ENCODE results near the gene MYRIP. TPM values are rescaled to one million over a fixed set of nuclear protein-coding genes. Genes with fewer than 3 reads are reported as not detected.

The MYRIP gene
- total and polyA plus RNA-seq, 12 donors = 0.24 to 4.8 (median 1.4) TPM

DNA sequence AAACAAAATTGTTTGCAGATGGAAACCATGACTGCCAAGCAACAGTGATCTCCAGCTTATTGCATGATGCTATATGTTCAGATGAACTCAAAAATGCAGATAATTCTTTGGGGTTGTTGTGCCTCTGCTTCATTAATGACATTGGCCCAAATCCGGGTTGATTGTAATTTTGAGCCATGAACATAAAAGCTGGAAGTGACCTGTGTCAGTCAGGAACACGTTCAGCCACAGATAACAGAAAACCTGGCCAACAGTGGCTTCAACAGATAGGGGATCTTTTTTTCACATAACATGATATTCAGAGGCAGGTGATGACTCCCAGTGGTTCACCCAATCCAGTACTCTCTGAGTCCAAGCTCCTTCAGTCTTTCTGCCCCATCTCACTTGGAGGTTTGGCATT, 423.2 kb downstream of the MYRIP start:
- no peaks in the 10 kb centered on the region for H3K36me3 ChIP-seq (replicated peaks in 1 of 2)
- H3K9me3 ChIP-seq (replicated peaks in 1 of 3) = no peaks in the 10 kb centered on the region
- H3K27ac ChIP-seq = no peak overlapping the region
- TF ChIP-seq, protein P1, sequence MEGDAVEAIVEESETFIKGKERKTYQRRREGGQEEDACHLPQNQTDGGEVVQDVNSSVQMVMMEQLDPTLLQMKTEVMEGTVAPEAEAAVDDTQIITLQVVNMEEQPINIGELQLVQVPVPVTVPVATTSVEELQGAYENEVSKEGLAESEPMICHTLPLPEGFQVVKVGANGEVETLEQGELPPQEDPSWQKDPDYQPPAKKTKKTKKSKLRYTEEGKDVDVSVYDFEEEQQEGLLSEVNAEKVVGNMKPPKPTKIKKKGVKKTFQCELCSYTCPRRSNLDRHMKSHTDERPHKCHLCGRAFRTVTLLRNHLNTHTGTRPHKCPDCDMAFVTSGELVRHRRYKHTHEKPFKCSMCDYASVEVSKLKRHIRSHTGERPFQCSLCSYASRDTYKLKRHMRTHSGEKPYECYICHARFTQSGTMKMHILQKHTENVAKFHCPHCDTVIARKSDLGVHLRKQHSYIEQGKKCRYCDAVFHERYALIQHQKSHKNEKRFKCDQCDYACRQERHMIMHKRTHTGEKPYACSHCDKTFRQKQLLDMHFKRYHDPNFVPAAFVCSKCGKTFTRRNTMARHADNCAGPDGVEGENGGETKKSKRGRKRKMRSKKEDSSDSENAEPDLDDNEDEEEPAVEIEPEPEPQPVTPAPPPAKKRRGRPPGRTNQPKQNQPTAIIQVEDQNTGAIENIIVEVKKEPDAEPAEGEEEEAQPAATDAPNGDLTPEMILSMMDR (IDR thresholded peaks at IDR 0.05) = no peak
- TF ChIP-seq POLR2A (IDR thresholded peaks at IDR 0.05) = no peak
- DNase-seq = no peak
- no peaks in the 10 kb centered on the region for H3K4me1 ChIP-seq (replicated peaks in 1 of 2)
- 77 to 100% (median 88%) methylated on average over 2 of the region's 2 CpGs for WGBS, 4 donors
- no peaks in the 10 kb centered on the region for H3K27me3 ChIP-seq
- H3K4me3 ChIP-seq = no peak overlapping the region
- intact Hi-C loops (cut with DNase I) = no loop called here

DNA sequence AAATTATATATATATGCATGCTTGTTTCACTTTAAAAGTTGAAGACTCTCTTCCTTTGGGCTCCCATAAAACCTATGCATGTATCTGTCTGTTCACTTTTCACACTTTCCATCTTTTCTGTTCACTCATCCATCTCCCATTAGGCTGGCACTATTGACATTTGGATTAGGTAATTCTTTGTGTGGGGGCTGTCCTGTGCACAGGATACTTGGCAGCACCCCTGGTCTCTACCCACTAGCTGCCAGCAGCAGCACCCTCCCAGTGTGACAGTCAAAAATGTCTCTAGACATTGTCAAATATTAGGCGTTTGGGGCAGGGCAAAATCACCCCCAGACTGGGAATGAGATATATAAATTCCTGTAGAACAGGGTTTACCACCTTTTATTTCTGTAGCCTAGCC, 427.8 kb downstream of the MYRIP start:
- Histone ChIP-seq H3K4me1 (replicated peaks in 1 of 2) (no peaks in the 10 kb centered on the region), H3K4me3 (no peak overlapping the region), H3K27ac (no peak overlapping the region), H3K9me3 (replicated peaks in 1 of 3) (no peaks in the 10 kb centered on the region), H3K36me3 (replicated peaks in 1 of 2) (no peaks in the 10 kb centered on the region), H3K27me3 (no peaks in the 10 kb centered on the region)
- no peak for DNase-seq
- WGBS, 4 donors = 70 to 100% (median 84%) methylated on average over 1 of the region's 1 CpG
- no peak for TF ChIP-seq POLR2A (IDR thresholded peaks at IDR 0.05)
- TF ChIP-seq, protein P1 (IDR thresholded peaks at IDR 0.05) = no peak
- intact Hi-C loops (cut with DNase I) = no loop called here

DNA sequence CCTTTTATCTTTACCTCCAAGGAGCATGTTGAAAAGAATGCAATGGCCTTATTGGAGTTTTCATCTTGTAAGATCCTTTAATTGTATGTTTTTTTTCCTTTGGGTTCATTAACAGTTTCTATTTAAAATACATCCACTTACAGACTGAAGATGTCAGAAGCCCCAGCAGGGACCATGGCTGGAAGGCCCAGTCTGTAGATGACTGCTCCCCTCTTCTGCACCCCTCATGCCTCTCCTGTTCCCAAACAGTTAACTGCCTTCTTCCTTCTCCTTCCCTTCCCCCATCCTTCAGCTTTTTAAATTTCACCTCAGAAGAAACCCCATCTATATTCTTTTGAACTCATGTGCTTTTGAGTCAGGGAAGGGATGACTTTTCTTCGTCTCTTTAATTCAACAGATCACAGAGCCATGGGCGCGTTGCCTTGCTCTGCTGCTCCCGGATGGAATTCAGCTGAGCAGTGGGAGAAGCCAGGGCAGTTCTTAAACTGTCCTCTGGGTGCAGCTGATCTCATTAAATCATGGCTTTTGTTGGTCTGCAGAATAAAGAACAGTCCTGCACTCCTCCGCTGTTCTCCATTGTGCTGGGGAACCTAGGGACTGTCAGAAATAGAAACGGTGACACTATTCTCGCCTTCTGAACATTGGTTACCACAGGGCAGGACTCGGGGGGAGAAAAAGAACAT, 428.6 kb downstream of the MYRIP start:
- peak in 2 of 7 donors; percentile 3 to 25 for DNase-seq
- Histone ChIP-seq H3K9me3 (replicated peaks in 1 of 3) (no peaks in the 10 kb centered on the region), H3K27me3 (no peaks in the 10 kb centered on the region), H3K4me1 (replicated peaks in 1 of 2) (no peaks in the 10 kb centered on the region), H3K36me3 (replicated peaks in 1 of 2) (no peaks in the 10 kb centered on the region), H3K4me3 (no peak overlapping the region), H3K27ac (no peak overlapping the region)
- TF ChIP-seq POLR2A (IDR thresholded peaks at IDR 0.05) = no peak
- TF ChIP-seq, protein P1 (IDR thresholded peaks at IDR 0.05) = peak in 3 of 6 experiments; percentile 11 to 40 (median 26)
- 60 to 71% (median 69%) methylated on average over 8 of the region's 8 CpGs for WGBS, 4 donors
- intact Hi-C loops (cut with DNase I) = no loop called here

DNA sequence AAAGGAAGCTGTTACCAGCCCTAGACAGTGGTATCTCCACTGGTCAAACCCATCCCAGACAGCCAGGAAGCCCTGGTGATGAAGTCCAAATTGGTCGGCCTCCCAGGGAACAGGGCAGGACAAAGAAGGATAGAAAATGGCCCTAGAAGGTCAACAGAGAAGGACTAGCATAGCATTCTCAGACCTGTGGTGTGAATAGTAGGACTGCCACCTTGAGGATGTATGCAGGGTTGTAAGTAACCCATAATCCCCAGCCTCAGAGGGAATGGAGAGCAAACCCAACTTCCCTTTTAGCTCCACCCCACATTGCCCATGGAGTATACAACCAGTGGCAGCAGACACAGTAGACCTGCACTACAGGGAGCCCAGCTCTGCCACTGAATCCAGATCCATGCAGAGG, 431.5 kb downstream of the MYRIP start:
- Histone ChIP-seq H3K9me3 (replicated peaks in 1 of 3) (no peaks in the 10 kb centered on the region), H3K27ac (no peak overlapping the region), H3K4me3 (no peak overlapping the region), H3K4me1 (replicated peaks in 1 of 2) (no peaks in the 10 kb centered on the region), H3K27me3 (no peaks in the 10 kb centered on the region), H3K36me3 (replicated peaks in 1 of 2) (no peaks in the 10 kb centered on the region)
- no peak for DNase-seq
- 82 to 100% (median 96%) methylated on average over 1 of the region's 1 CpG for WGBS, 4 donors
- intact Hi-C loops (cut with DNase I) = no loop called here
- no peak for TF ChIP-seq POLR2A (IDR thresholded peaks at IDR 0.05)
- TF ChIP-seq, protein P1 (IDR thresholded peaks at IDR 0.05) = no peak

Data from adrenal gland (tissue), 12 donors.